PC-3 (cell line): ENCODE results near the gene LPIN1.

ENCODE experiments used
- CTCF ChIP-seq: fragments of 300-600 bp; sonication (generic); conservative IDR thresholded peaks from 2 replicates; pipeline ENCODE4 v1.5.1; 2017; ENCODE audit warnings: antibody characterized with exemption, low read depth, mild to moderate bottlenecking, low read length
- EZH2 ChIP-seq: fragments of 300-600 bp; sonication (generic); IDR thresholded peaks from one replicate; pipeline ENCODE4 v1.6.1; 2017; ENCODE audit warnings: antibody characterized with exemption, mild to moderate bottlenecking, low read length; ENCODE audit not compliant: unreplicated experiment

- TF ChIP-seq EZH2 (no peak), CTCF (no peak)
Observed at GRCh38 chr2:11726384-11726783, 20.0 kb upstream of the LPIN1 start.
